ENCODE measurements around the gene DHX15. TPM values are rescaled to one million over a fixed set of nuclear protein-coding genes. Genes with fewer than 3 reads are reported as not detected.

Gene DHX15
- total RNA-seq, 1 donor from 2014 or later = 206 TPM

- TF ChIP-seq, protein P1, sequence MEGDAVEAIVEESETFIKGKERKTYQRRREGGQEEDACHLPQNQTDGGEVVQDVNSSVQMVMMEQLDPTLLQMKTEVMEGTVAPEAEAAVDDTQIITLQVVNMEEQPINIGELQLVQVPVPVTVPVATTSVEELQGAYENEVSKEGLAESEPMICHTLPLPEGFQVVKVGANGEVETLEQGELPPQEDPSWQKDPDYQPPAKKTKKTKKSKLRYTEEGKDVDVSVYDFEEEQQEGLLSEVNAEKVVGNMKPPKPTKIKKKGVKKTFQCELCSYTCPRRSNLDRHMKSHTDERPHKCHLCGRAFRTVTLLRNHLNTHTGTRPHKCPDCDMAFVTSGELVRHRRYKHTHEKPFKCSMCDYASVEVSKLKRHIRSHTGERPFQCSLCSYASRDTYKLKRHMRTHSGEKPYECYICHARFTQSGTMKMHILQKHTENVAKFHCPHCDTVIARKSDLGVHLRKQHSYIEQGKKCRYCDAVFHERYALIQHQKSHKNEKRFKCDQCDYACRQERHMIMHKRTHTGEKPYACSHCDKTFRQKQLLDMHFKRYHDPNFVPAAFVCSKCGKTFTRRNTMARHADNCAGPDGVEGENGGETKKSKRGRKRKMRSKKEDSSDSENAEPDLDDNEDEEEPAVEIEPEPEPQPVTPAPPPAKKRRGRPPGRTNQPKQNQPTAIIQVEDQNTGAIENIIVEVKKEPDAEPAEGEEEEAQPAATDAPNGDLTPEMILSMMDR (IDR thresholded peaks at IDR 0.05; ENCODE audit: unreplicated experiment) = no peak
- H3K9me3 Mint-ChIP-seq (ENCODE audit: low read depth) = no peaks in the 10 kb centered on the region
- H3K27ac Mint-ChIP-seq = no peak overlapping the region
- no peaks in the 10 kb centered on the region for H3K36me3 Mint-ChIP-seq (ENCODE audit: insufficient read depth)
- no peak overlapping the region for H3K4me3 Mint-ChIP-seq (ENCODE audit: low read depth)
- H3K4me1 Mint-ChIP-seq (ENCODE audit: low read depth) = peaks cover 5% of the 10 kb centered on the region
- DNase-seq (ENCODE audit: low spot score, unreplicated experiment) = no peak
- H3K27me3 Mint-ChIP-seq = peaks cover 62% of the 10 kb centered on the region
Measured at GRCh38 chr4:24477919-24478318, 106.4 kb downstream of the DHX15 start.

Small RNAs within 50 kb of the gene (microRNA-seq; reads per million reads assigned to microRNA genes)
- not detected for gene MIR573 (ENCODE audit: borderline number of aligned reads, unreplicated experiment)

Other genes starting within 250 kb of the DHX15 start
- 5.0 and 6.2 TPM in 2 replicates for gene SOD3, start 211.0 kb upstream of the DHX15 start, total RNA-seq